Neural progenitor cell (in vitro differentiated cells): ENCODE results near the gene GAB4. TPM values are rescaled to one million over a fixed set of nuclear protein-coding genes. Genes with fewer than 3 reads are reported as not detected.
"Not testable (repeated sequence)": the region's sequence is repeated elsewhere in the genome, so short reads cannot be mapped to it uniquely, and the experiment has no call there.

ENCODE experiments used
- DNase-seq: peaks from one replicate; pipeline ENCODE4 v3.0.0-alpha.2; 2016; ENCODE audit warnings: low spot score
- H2AFZ ChIP-seq: fragments of 200-600 bp; sonication (generic); replicated peaks from 2 replicates; pipeline ENCODE4 v1.6.1; 2016; ENCODE audit warnings: antibody characterized with exemption
- H3F3A ChIP-seq: fragments of 200-600 bp; sonication (generic); 2 replicates; pipeline ENCODE4 v1.6.1; 2016; ENCODE audit warnings: antibody characterized with exemption, low read depth
- H3K27ac ChIP-seq: fragments of 200-600 bp; sonication (generic); 2 replicates; pipeline ENCODE4 v1.5.1; 2016; ENCODE audit warnings: mild to moderate bottlenecking
- H3K27me3 ChIP-seq: fragments of 200-600 bp; sonication (generic); 2 replicates; pipeline ENCODE4 v1.6.1; 2016; ENCODE audit warnings: mild to moderate bottlenecking, moderate library complexity
- H3K36me3 ChIP-seq: fragments of 200-600 bp; sonication (generic); 2 replicates; pipeline ENCODE4 v1.5.1; 2016
- H3K4me1 ChIP-seq: fragments of 200-600 bp; sonication (generic); 2 replicates; pipeline ENCODE4 v1.6.1; 2016; ENCODE audit warnings: mixed run types
- H3K4me2 ChIP-seq: fragments of 200-600 bp; sonication (generic); 2 replicates; pipeline ENCODE4 v1.6.1; 2016
- H3K4me3 ChIP-seq: fragments of 200-600 bp; sonication (generic); 2 replicates; pipeline ENCODE4 v1.5.1; 2016
- H3K79me2 ChIP-seq: fragments of 200-600 bp; sonication (generic); 2 replicates; pipeline ENCODE4 v1.6.1; 2016; ENCODE audit warnings: low read depth
- H3K9ac ChIP-seq: fragments of 200-600 bp; sonication (generic); 2 replicates; pipeline ENCODE4 v1.6.1; 2016
- H3K9me3 ChIP-seq: fragments of 200-600 bp; sonication (generic); 2 replicates; pipeline ENCODE4 v1.5.1; 2016; ENCODE audit warnings: low read depth
- H4K20me1 ChIP-seq: fragments of 200-600 bp; sonication (generic); 2 replicates; pipeline ENCODE4 v1.6.1; 2016; ENCODE audit warnings: low read depth
- H3K27ac Mint-ChIP-seq: 3 replicates; pipeline ENCODE4 v1.8.0; 2021; ENCODE audit warnings: mixed read lengths
- H3K27me3 Mint-ChIP-seq: 2 replicates; pipeline ENCODE4 v1.8.0; 2022; ENCODE audit warnings: low read depth, mild to moderate bottlenecking, inconsistent platforms, moderate library complexity, mixed read lengths; ENCODE audit not compliant: insufficient read depth
- H3K36me3 Mint-ChIP-seq: 3 replicates; pipeline ENCODE4 v1.8.0; 2021; ENCODE audit warnings: mixed read lengths
- H3K4me1 Mint-ChIP-seq: 3 replicates; pipeline ENCODE4 v1.8.0; 2021; ENCODE audit warnings: mixed read lengths
- H3K4me3 Mint-ChIP-seq: 3 replicates; pipeline ENCODE4 v1.8.0; 2021; ENCODE audit warnings: mild to moderate bottlenecking, moderate library complexity, mixed read lengths
- H3K9me3 Mint-ChIP-seq: 3 replicates; pipeline ENCODE4 v1.8.0; 2020; ENCODE audit warnings: mixed read lengths
- EZH2 ChIP-seq: fragments of 200-600 bp; sonication (generic); IDR thresholded peaks from 2 replicates; pipeline ENCODE4 v1.6.1; 2017; ENCODE audit warnings: antibody characterized with exemption, mild to moderate bottlenecking, moderate library complexity
- EZH2phosphoT487 ChIP-seq: fragments of 200-600 bp; sonication (generic); IDR thresholded peaks from 2 replicates; pipeline ENCODE4 v1.6.1; 2017; ENCODE audit warnings: antibody characterized with exemption
- total RNA-seq: library from RNA; depleted of rRNA; stranded (reverse); fragments of >200 nt; gene quantifications from 2 replicates; pipeline ENCODE4 v1.2.3, GENCODE V29; 2015; ENCODE audit warnings: low replicate concordance
- TF ChIP-seq, protein P1 (sequence below): fragments of 200-600 bp; sonication (generic); IDR thresholded peaks from 2 replicates; pipeline ENCODE4 v1.5.1; 2017; ENCODE audit warnings: antibody characterized with exemption, mild to moderate bottlenecking

GAB4 gene
- total RNA-seq, 1 donor from 2014 or later = 0.07 TPM

DNA sequence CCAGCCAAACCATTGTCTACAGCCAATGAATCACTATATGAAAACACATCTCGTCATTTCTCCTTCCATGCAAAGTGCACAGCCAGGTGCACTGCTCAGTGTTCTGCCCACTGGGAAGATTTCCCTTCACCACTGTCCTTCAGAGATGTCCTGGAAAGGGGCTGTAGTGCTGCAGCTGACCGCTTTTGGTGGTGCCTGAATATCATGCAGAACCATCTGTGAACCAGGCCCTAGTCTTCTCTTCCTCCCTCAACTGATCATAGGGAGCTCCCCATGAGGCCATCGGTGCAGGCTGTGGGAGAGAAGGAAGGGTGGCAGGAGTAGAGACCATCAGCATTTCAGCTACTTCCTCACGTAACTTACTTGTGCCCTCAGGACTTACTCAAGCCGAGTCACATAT lies 70.2 kb downstream of the GAB4 start:
- H3K4me3 ChIP-seq = no peak overlapping the region
- no peak overlapping the region for H3K4me2 ChIP-seq
- no peaks in the 10 kb centered on the region for H3K36me3 Mint-ChIP-seq
- no peaks in the 10 kb centered on the region for H3K79me2 ChIP-seq
- H3K4me1 ChIP-seq = no peaks in the 10 kb centered on the region
- H3K27ac Mint-ChIP-seq = no peak overlapping the region
- no peak overlapping the region for H2AFZ ChIP-seq
- H3K27me3 Mint-ChIP-seq = peaks cover 3% of the 10 kb centered on the region
- H3K9me3 ChIP-seq = no peaks in the 10 kb centered on the region
- no peak overlapping the region for H3K4me3 Mint-ChIP-seq
- H4K20me1 ChIP-seq = no peaks in the 10 kb centered on the region
- TF ChIP-seq EZH2phosphoT487 (no peak), EZH2 (no peak)
- TF ChIP-seq, protein P1, sequence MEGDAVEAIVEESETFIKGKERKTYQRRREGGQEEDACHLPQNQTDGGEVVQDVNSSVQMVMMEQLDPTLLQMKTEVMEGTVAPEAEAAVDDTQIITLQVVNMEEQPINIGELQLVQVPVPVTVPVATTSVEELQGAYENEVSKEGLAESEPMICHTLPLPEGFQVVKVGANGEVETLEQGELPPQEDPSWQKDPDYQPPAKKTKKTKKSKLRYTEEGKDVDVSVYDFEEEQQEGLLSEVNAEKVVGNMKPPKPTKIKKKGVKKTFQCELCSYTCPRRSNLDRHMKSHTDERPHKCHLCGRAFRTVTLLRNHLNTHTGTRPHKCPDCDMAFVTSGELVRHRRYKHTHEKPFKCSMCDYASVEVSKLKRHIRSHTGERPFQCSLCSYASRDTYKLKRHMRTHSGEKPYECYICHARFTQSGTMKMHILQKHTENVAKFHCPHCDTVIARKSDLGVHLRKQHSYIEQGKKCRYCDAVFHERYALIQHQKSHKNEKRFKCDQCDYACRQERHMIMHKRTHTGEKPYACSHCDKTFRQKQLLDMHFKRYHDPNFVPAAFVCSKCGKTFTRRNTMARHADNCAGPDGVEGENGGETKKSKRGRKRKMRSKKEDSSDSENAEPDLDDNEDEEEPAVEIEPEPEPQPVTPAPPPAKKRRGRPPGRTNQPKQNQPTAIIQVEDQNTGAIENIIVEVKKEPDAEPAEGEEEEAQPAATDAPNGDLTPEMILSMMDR = no peak
- H3F3A ChIP-seq = no peaks in the 10 kb centered on the region
- no peaks in the 10 kb centered on the region for H3K9me3 Mint-ChIP-seq
- no peak for DNase-seq
- no peaks in the 10 kb centered on the region for H3K36me3 ChIP-seq
- peaks cover 6% of the 10 kb centered on the region for H3K27me3 ChIP-seq
- H3K27ac ChIP-seq = no peak overlapping the region
- H3K9ac ChIP-seq = no peak overlapping the region
- no peaks in the 10 kb centered on the region for H3K4me1 Mint-ChIP-seq

DNA sequence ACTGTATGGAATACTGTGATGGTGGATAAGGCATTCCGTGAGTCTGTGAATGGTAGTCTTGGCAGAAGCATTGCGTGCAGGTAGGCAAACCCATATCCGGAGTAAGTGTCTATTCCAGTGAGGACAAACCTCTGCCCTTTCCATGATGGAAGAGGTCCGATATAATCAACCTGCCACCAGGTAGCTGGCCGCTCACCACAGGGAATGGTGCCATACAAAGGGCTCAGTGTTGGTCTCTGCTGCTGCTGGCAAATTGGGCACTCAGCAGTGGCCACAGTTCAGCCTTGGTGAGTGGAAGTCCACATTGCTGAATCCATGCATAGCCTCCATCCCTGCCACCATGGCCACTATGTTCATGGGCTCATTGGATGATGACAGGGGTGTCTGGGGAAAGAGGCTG lies 70.8 kb downstream of the GAB4 start:
- not testable (repeated sequence) for H3K9me3 ChIP-seq, H3K4me1 Mint-ChIP-seq, H2AFZ ChIP-seq, H3K36me3 ChIP-seq, H3K27me3 ChIP-seq, H3K36me3 Mint-ChIP-seq, H3K79me2 ChIP-seq, H3K27ac ChIP-seq, H3K9ac ChIP-seq, H3K27ac Mint-ChIP-seq, H3K4me1 ChIP-seq, H3F3A ChIP-seq, H3K4me3 Mint-ChIP-seq, H4K20me1 ChIP-seq, DNase-seq, H3K9me3 Mint-ChIP-seq, H3K4me2 ChIP-seq, H3K4me3 ChIP-seq, H3K27me3 Mint-ChIP-seq

DNA sequence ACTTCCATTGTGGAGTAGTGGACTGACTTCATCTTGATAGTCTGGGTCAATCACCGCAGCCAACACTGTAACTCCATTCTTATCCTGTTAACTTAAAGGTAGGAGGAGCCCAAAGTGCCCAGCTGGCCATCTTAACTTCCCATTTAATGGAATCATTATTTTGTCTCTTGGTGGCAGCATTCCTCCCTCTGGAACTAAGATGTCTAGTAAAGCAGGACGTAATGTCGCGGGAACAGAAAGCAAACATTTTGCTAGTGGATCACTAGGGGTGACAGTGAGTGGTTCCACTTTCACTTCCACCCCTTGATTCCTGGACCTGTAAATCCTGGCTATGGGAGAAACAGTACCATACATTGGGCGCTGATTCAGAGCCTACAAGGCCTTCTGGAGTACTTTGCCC lies 71.4 kb downstream of the GAB4 start:
- H3K4me3 Mint-ChIP-seq = no peak overlapping the region
- peaks cover 2% of the 10 kb centered on the region for H3K9me3 Mint-ChIP-seq
- H3K9ac ChIP-seq = no peak overlapping the region

DNA sequence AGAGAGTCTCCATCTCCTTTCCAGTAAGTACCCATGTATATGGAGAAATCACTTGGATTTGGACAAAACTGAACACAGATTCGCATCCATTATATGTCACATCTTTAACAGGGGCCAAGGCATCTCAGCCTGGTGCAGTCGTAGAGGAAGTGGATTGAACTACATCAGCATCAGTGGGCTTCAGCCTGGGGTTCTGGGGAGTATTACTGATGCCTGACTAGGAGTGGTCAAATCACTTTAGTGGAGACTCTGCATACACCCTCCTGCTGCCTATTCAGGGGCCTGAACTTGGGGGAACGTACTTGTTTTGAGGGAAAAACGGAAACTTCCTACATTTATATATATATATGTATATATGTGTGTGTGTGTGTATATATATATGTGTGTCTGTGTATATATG lies 72.8 kb downstream of the GAB4 start:
- H3K27ac ChIP-seq = no peak overlapping the region
- Mint-ChIP-seq H3K4me3 (no peak overlapping the region), H3K36me3 (no peaks in the 10 kb centered on the region), H3K9me3 (peaks cover 2% of the 10 kb centered on the region), H3K27me3 (peaks cover 3% of the 10 kb centered on the region), H3K4me1 (no peaks in the 10 kb centered on the region), H3K27ac (no peak overlapping the region)
- H3K36me3 ChIP-seq = no peaks in the 10 kb centered on the region
- H4K20me1 ChIP-seq = no peaks in the 10 kb centered on the region
- H3K4me1 ChIP-seq = no peaks in the 10 kb centered on the region
- H2AFZ ChIP-seq = no peak overlapping the region
- no peak for DNase-seq
- no peak overlapping the region for H3K9ac ChIP-seq
- H3K4me3 ChIP-seq = no peak overlapping the region
- no peaks in the 10 kb centered on the region for H3K79me2 ChIP-seq
- TF ChIP-seq, protein P1 = no peak
- no peak for TF ChIP-seq EZH2phosphoT487
- TF ChIP-seq EZH2 = no peak
- H3K9me3 ChIP-seq = no peaks in the 10 kb centered on the region
- H3K27me3 ChIP-seq = peaks cover 14% of the 10 kb centered on the region
- H3K4me2 ChIP-seq = no peak overlapping the region
- H3F3A ChIP-seq = no peaks in the 10 kb centered on the region

More for the DNA sequence above, 71.4 kb downstream of the GAB4 start:
- no peaks in the 10 kb centered on the region for H3K36me3 Mint-ChIP-seq
- H3K27me3 ChIP-seq = peaks cover 10% of the 10 kb centered on the region
- no peaks in the 10 kb centered on the region for H3K36me3 ChIP-seq
- H3F3A ChIP-seq = no peaks in the 10 kb centered on the region
- no peak for DNase-seq
- H3K27ac Mint-ChIP-seq = no peak overlapping the region
- no peaks in the 10 kb centered on the region for H3K4me1 ChIP-seq
- no peaks in the 10 kb centered on the region for H3K79me2 ChIP-seq
- no peak overlapping the region for H3K27ac ChIP-seq
- no peaks in the 10 kb centered on the region for H3K4me1 Mint-ChIP-seq
- TF ChIP-seq, protein P1 = no peak
- TF ChIP-seq EZH2phosphoT487 = no peak
- TF ChIP-seq EZH2 = no peak
- H2AFZ ChIP-seq = no peak overlapping the region
- no peak overlapping the region for H3K4me3 ChIP-seq
- no peaks in the 10 kb centered on the region for H3K9me3 ChIP-seq
- H3K27me3 Mint-ChIP-seq = peaks cover 3% of the 10 kb centered on the region
- no peaks in the 10 kb centered on the region for H4K20me1 ChIP-seq
- H3K4me2 ChIP-seq = no peak overlapping the region
